NCI-H2196 treated with DMSO at 0.1 percent for 48 hours (cell line): ENCODE data around the gene KRT86.
"Not testable (repeated sequence)": the region's sequence is repeated elsewhere in the genome, so short reads cannot be mapped to it uniquely, and the experiment has no call there.

Source experiments
- DNase-seq: peaks from one replicate; lab custom pipeline; 2025; ENCODE audit not compliant: unreplicated experiment; lab: John Stamatoyannopoulos, UW

Gene KRT86

DNA sequence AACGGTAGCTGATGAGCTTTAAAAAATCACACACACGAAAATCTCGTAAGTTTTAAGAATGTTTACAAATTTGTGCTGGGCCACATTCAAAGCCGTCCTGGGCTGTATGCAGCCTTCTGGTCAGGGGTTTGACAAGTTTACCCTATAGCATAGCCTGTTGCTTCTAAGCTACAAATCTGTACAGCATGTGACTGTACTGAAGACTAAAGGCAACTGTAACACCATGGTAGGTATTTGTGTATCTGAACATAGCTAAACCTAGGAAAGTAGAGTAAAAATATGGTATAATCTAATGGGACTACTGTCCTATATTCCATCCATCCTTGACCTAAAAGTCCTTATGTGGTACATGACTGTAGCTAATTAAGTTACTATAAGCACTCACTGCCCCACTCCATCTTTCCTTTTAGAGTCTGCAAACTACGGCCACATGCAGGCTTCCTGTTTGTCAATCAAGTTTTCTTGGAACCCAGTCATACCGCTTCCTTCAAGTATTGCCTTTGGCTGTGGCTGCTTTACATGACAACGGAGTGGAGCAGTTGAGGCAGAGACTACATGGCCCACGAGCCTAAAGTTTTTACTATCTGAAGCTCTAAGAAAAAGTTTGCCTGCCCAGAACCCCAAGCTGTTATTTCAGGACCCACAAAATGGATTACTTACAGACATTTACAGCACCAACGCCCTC lies 22.9 kb upstream of the KRT86 start:
- DNase-seq: no peak

DNA sequence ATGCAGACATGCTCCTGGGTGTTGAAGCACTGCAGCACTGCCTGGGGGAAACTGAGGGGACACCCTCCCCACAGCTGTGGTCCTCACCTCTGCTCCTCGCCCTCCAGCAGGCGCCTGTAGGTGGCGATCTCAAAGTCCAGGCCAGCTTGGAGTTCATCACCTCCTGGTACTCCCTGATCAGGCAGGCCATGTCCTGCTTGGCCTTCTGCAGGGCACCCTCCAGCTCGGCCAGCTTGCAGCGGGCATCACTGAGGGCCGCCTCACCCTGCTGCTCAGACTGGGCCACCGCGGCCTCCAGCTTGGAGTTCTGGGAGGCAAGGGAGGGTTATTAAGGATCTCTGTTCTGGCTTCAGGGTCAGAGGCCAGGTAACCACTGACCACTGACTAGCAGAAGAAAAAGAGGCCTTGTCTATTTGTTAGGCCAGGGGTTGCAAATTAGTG lies 22.2 kb upstream of the KRT86 start:
- not testable (repeated sequence) for DNase-seq

GRCh38 chr12:52252728-52253343 lies 21.6 kb upstream of the KRT86 start:
- no peak for DNase-seq

DNA sequence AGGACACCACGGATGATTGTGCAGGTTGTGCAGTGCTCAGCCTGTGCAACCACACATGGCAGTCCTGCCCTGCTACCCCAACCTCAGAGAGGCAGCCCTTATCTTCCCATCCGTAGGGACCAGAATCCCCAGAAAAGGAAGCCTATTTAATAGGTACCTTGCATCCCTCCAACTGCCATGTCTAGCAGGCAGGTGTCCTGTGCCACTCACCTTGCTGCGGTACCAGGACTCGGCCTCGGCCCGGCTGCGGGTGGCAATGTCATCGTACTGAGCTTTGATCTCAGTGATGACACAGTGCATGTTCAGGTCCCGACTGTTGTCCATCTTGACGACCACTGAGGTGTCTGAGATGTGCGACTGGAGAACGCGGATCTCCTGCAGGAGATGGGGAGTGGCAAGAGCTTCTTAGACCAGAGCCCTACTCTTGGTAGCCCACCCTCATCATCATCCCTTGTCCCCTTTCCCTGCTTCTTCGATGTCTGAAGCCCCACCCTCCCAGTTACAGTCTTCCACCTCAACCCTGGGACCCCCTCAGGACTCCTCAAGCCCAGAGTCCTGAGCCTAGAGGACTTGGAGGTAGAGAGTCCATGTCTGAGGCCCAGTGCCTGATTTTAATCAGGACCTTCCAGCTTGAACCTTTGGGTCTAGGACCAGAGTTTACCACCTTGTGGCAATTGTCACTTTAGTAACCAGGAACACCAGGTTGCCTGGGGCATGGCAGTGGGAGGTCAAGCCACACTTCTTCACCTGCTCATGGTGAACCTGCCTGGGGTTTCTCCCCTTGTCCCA lies 20.9 kb upstream of the KRT86 start:
- no peak for DNase-seq

- DNase-seq: no peak
These were observed 20.1 kb upstream of the KRT86 start for GRCh38 chr12:52254180-52254964.

GRCh38 chr12:52254965-52255751 lies 19.3 kb upstream of the KRT86 start:
- no peak for DNase-seq

DNA sequence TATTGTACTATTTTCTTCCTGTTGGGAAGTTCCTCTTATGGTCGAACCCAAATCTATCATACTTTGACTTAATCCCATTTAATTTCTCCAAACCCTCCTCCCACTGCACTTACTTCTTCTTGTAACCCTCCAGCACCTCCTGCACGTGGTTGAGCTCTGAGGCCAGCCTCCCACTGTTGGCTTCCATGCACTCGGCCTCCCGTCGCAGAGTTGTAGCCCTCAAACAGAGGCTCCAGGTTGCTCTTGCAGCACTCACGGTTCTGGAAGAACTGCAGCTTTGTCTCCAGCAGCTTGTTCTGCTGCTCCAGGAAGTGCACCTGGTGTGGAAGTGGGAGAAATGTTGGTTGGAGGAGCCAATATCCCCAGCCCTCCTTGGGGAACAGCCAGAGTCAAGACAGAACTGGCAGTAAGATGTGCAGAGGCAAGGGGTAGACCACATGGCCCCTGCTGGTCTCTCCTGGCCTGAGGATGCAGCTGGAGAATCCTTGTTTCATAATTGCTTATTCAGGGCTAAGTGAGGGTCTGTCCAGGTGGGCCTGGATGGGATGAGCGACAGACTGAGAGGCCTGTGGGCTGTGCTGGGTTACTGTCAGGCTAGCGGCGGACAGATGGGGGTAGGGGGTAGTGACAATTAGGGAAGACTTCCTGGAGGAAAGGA lies 18.4 kb upstream of the KRT86 start:
- DNase-seq: no peak

GRCh38 chr12:52256584-52256935 lies 17.9 kb upstream of the KRT86 start:
- no peak for DNase-seq

DNA sequence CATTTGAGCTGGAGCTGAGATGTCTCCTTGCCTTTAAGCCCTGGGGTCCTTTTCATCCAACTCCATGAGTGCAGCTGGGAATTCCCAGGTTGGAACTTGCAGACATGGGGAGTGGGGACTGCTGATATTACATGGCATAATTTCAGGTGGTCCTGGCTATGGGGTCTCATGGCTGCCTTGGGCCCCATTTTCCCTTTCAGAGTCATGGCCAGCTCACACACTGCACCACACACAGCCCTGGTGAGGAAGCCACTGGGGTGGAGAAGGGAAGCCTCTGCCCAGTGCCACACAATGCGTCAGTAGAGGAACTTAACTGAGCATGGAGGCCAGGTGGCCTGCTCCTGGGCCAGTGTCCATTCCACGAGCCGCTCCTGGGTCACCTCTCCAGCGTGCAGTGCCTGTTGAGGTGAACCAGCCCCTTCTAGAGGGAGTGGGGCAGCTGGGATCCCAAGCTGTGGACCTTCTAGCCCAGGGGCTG lies 17.3 kb upstream of the KRT86 start:
- no peak for DNase-seq

- not testable (repeated sequence) for DNase-seq
These were observed 16.5 kb upstream of the KRT86 start for GRCh38 chr12:52257922-52258321.

DNA sequence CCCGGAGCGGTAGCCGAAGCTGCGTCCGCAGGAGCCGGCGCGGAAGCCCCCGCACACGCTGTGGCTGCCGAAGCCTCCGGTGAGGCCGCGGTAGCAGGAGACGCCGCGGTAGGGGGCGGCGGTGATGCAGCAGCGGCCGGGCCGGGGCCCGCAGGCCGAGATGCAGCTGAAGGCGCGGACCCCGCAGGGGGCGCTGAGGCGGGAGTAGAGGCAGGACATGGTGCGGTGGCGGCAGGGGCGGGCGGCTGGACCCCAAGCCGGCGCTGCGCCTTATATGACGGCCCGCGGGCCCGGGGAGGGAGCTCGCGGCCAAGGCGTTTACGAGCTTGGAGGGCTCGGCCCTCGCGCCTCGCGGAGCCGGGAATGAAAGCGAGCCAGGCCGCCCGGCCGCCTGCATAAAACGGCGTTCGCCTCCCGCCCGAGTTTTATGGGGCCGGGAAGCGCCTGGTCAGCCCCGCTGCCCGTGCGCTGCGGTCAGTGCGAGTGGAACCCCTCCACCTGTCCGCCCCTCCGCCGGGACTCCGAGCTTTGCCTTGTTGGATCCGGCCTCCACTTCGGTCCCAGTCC lies 16.0 kb upstream of the KRT86 start:
- DNase-seq: no peak

DNA sequence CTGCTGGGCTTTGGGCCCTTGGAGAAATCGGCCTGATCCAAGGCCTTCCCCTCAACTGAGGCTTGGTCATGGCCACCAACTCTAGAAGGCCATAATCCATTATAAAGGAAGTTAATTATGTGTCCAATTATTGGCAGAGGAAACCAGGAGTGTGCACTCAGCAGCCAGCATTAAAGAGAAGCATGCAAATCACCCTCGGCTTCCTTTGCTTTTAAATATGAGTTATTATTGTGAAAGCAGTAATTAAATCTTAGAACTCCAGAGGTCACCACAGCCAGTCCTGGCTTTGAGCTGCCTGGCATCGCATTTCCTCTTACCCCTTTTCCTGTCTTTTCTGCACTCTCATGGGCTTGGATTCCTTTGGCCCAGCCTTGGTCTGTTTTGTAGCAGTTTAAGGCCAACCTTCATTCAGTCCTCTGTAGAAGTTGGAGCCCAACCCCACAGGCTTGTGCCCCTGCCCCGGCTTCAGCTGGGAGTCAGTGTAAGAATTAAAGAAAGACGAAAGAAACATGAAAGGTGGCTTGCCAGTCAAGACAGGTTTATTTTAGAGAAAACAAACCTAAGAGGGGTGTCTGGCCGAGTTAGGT lies 14.7 kb upstream of the KRT86 start:
- DNase-seq: no peak

DNA sequence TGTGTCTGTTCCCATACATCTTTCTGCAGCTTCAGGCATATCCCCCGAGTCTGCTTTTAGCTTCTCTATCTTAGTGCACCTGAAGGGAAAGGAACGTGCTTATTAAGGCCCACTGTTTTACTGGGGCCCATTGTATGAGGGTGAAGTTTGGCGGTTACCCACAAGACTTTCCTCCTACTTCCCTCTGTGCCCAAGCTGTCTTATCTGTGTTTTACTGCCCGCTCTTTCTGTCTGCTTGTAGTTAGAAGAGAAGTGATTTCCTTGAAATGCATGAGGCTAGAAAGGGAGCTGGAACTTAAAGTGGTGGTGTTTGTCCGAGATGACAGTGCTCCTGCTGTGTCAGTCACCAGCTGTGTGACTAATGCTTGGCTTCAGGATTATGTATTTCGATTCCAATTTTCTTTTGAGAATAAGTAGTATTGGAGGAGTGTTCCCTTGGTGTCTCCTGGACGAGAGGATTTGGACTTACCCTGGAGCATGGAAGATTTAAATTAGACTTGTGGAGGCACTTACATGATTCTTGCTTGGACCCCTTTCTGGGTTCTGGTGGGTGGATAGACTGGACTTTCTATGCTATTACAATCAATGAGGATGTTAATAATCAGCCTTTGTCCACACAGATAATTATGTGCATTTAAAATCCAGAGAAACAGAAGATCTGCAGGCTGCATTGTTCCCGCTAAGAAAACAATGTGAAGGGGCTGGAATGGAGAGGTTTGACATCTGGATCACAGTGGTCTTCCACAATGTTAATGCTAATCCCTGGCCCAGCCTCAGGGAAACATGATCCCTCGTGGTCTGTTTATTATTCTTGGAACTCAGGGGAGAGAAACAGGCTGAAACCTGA lies 13.9 kb upstream of the KRT86 start:
- DNase-seq: no peak

- no peak for DNase-seq
These were observed 13.3 kb upstream of the KRT86 start for GRCh38 chr12:52261208-52261484.

DNA sequence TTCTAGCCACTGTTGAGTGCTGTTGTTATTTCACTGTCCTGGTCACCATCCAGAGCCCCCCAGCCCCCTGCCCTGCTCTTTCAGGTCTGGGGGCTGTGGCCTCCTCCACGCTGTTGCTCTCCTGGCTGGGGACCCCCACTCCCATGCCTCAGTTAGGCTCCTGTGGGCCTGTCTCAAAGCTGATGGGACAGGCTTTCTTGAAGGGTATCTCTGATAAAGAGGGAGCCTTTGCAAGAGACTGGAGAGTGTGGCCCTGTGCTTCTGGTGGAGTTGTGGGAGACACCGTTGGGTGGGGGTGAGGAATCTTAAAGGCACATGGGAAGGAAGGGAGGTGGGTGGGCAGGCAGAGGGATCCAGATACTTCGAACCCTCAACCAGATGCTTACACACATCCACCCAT lies 12.2 kb upstream of the KRT86 start:
- no peak for DNase-seq

DNA sequence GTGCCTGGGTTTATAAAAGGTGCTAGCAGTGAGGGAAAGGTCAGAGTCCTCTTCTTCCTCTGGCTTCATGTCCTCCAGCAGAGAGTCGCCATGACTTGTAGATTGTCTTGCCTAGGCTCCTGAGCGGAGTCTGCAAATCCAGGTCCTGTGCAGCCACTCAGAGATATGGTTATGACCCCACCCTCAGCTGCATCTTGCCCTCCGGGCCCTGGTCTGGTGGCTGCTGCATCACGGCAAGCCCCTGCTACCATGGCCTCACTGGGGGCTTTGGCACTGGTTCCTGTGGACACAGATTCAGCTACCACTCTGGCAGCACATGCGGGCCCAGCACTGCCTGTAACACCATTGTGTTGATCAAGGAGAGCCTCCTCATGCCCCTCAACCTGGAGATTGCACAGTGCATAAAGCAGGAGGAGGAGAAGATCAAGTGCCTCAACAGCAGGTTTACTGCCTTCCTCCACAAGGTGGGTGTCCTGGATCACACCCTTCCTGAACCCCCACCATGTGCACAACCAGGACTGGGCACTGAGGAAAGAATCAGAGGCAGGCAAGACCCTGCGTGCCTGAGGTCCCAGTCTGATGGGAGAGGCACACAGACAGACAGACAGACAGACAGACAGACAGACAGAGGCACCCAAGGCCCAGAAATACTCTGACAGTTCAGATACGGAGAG lies 10.5 kb upstream of the KRT86 start:
- DNase-seq: no peak

GRCh38 chr12:52264435-52264825 lies 10.0 kb upstream of the KRT86 start:
- no peak for DNase-seq

DNA sequence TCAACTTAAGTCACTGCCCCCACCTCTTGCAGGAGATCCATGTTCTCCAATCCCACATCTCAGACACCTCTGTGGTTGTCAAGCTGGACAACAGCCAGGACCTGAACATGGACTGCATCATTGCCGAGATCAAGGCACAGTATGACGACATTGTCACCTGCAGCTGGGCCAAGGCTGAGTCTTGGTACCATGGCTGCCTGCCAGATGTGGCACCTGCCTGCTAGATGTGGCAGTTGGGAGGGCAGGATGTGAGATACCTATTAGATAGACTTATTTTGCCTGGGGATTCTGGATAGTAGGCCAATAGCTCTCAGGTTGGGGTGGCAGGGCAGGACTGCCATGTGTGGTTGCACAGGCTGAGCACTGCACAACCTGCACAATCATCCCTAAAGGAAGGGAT lies 7.9 kb upstream of the KRT86 start:
- no peak for DNase-seq
